GM12891 (cell line): ENCODE measurements around the gene ATRN.

Experiments used
- PAX5 ChIP-seq: IDR thresholded peaks from 2 replicates; pipeline ENCODE4 v1.6.1; 2011; ENCODE audit warnings: low read length, moderate library complexity, mild to moderate bottlenecking; ENCODE audit not compliant: insufficient read depth, severe bottlenecking
- POLR2A ChIP-seq: IDR thresholded peaks from 2 replicates; pipeline ENCODE4 v1.6.1; 2011; ENCODE audit warnings: low read depth, low read length, control low read depth
- POLR2AphosphoS5 ChIP-seq: IDR thresholded peaks from 2 replicates; pipeline ENCODE4 v1.6.1; 2011; ENCODE audit warnings: low read depth, low read length, control low read depth
- POU2F2 ChIP-seq: IDR thresholded peaks from 2 replicates; pipeline ENCODE4 v1.6.1; 2011; ENCODE audit warnings: low read depth, mild to moderate bottlenecking, control low read depth, low read length, moderate library complexity
- TAF1 ChIP-seq: IDR thresholded peaks from 2 replicates; pipeline ENCODE4 v1.6.1; 2011; ENCODE audit warnings: low read depth, low read length, control low read depth

- TF ChIP-seq TAF1 (no peak), POLR2A (no peak), POLR2AphosphoS5 (no peak), POU2F2 (no peak), PAX5 (no peak)
Observed at GRCh38 chr20:3698591-3699001, 227.8 kb downstream of the ATRN start.
